Heart right ventricle (tissue), 16 donors: ENCODE results near the gene MAST3. TPM values are rescaled to one million over a fixed set of nuclear protein-coding genes. Genes with fewer than 3 reads are reported as not detected.

Experiments
- ATAC-seq, 8 donors: fragments of 200-7000 bp; cut with Tn5 transposase; one replicate each; pipeline ENCODE4 v1.9.1; 2020; ENCODE audit warnings: mild to moderate bottlenecking in 8 of 8, moderate library complexity in 8 of 8, moderate number of reproducible peaks in 1 of 8
- DNase-seq, 2 donors: peaks; one replicate each; pipeline ENCODE4 v3.0.0-alpha.2; 2020
- H3K27ac ChIP-seq, 10 donors: fragments of 200-600 bp; sonication (generic) in 2 of 10; one replicate each; pipeline versions ENCODE4 v1.5.0 to v1.8.0; 2020 to 2022; ENCODE audit warnings: mild to moderate bottlenecking in 3 of 10
- H3K27me3 ChIP-seq, 7 donors: fragments of 200-600 bp; one replicate each; pipeline ENCODE4 v1.8.0; 2021 to 2022; ENCODE audit warnings: mild to moderate bottlenecking in 2 of 7
- H3K36me3 ChIP-seq, 9 donors: fragments of 200-600 bp; sonication (generic) in 1 of 9; one replicate each; pipeline versions ENCODE4 v1.5.0 to v1.8.0; 2020 to 2022; ENCODE audit warnings: mild to moderate bottlenecking in 2 of 9
- H3K4me1 ChIP-seq, 9 donors: fragments of 200-600 bp; sonication (generic) in 1 of 9; one replicate each; pipeline versions ENCODE4 v1.5.0 to v1.8.0; 2020 to 2022; ENCODE audit warnings: mild to moderate bottlenecking in 4 of 9
- H3K4me3 ChIP-seq, 10 donors: fragments of 200-600 bp; sonication (generic) in 2 of 10; one replicate each; pipeline versions ENCODE4 v1.5.0 to v1.8.0; 2020 to 2022; ENCODE audit warnings: mild to moderate bottlenecking in 7 of 10, moderate library complexity in 2 of 10
- H3K9me3 ChIP-seq, 11 donors: fragments of 200-600 bp in 10 of 11; sonication (generic) in 2 of 11; one replicate each; pipeline versions ENCODE4 v1.5.0 to v1.8.0; 2013 to 2022; ENCODE audit warnings: mild to moderate bottlenecking in 2 of 11, control low read depth in 1 of 11, moderate library complexity in 1 of 11
- CTCF ChIP-seq, 9 donors: fragments of 200-600 bp; sonication (generic) in 2 of 9; IDR thresholded peaks; one replicate each; pipeline versions ENCODE4 v1.5.0 to v1.8.0; 2021 to 2022; ENCODE audit warnings: antibody characterized with exemption in 9 of 9, mild to moderate bottlenecking in 5 of 9, moderate library complexity in 1 of 9
- WGBS, 2 donors: extraction: QIAGEN DNeasy Blood & Tissue Kit; methylation state at CpG; one replicate each; pipeline ENCODE4 v1.1.7; 2013; ENCODE audit warnings: inconsistent platforms in 1 of 2; 5-methylcytosine and 5-hydroxymethylcytosine counted together
- intact Hi-C, 10 donors: fragments of 100-400 bp; cut with DNase I; formaldehyde crosslinking; loops; one replicate each; pipeline versions ENCODE4 v1.11.1 to v1.14.2; 2022
- polyA plus RNA-seq, 2 donors: library from polyadenylated mRNA; stranded (reverse); fragments of 200-250 nt; gene quantifications; one replicate each; pipeline ENCODE4 v1.2.3, GENCODE V29; 2013
- total RNA-seq, 10 donors: library from RNA; stranded (reverse); fragmentation: NEBNext Ultra II Directional in 3 of 10; extraction: Animal tissue kit (Norgen Biotek cat#: 25700) in 3 of 10; gene quantifications; one replicate each; pipeline versions ENCODE4 v1.2.1 to v1.2.4, GENCODE V29; 2021 to 2023
- donor health status: Arrhythmogenic right ventricular cardiomyopathy.
- donor health status: ischemic (EF 13 %, LVEDD 7.1; RV severe dilation, severe dysfunction).
- donor health status: healthy with polysubstance abuse.
- donor health status: DM: no; HTN: yes; CAD: no.
- donor health status: DM: no; HTN: no; CAD: no.
- donor health status: ischemic (EF 25% LVEDD 6.9; RV normal size, moderate dysfunction).
- donor health status: ischemic (EF 25% LVEDD 5.7; RV mildly dilated, moderate dysfunction).
- donor health status: healthy.
- donor health status: DM: yes; HTN: yes; CAD: no.
- donor health status: Ischemic cardiomyopathy.
- donor health status: ischemic (EF 35%, LVEDD 5.7; RV mildly dilated, moderate dysfunction).
- donor health status: nonischemic (EF 11% LVEDD 7.7; RV severe dilation, severe dysfunction).
- donor health status: DM: yes; HTN: yes; CAD: no.
- donor health status: PGD.
- donor health status: ischemic (EF 29% LVEDD 5.4; RV normal size, mild dysfunction).
- donor health status: nonischemic (EF 23%, LVEDD 6.1; RV moderate dilation, normal function).

The MAST3 gene
- total and polyA plus RNA-seq, 12 donors: 1.5 to 6.4 (median 4.1) TPM

- no peak overlapping the region for H3K4me3 ChIP-seq
- no peaks in the 10 kb centered on the region for H3K36me3 ChIP-seq
- H3K27me3 ChIP-seq: peaks cover 0 to 17% (median 0%) of the 10 kb centered on the region in 7 donors
- H3K4me1 ChIP-seq: peaks cover 0 to 56% (median 0%) of the 10 kb centered on the region in 9 donors
- peak in 2 of 8 donors; percentile 5 to 26 for ATAC-seq
- no peak for TF ChIP-seq CTCF (IDR thresholded peaks at IDR 0.05)
- intact Hi-C loops: no loop called here
- no peak for DNase-seq
- peak overlapping the region in 5 of 10 donors; percentile 13 to 92 (median 43) for H3K27ac ChIP-seq
- WGBS, 2 donors: 67 to 78% methylated on average over 12 of the region's 12 CpGs
- no peaks in the 10 kb centered on the region for H3K9me3 ChIP-seq
These were observed 6.9 kb upstream of the MAST3 start for GRCh38 chr19:18090545-18091216.

GRCh38 chr19:18091217-18091608 is 6.4 kb upstream of the MAST3 start:
- intact Hi-C loops: no loop called here
- peak; percentile 32 for DNase-seq
- peak overlapping the region in 5 of 10 donors; percentile 13 to 92 (median 43) for H3K27ac ChIP-seq
- no peak overlapping the region for H3K4me3 ChIP-seq
- no peak for TF ChIP-seq CTCF (IDR thresholded peaks at IDR 0.05)
- H3K36me3 ChIP-seq: no peaks in the 10 kb centered on the region
- no peaks in the 10 kb centered on the region for H3K9me3 ChIP-seq
- ATAC-seq: peak in 6 of 8 donors; percentile 57 to 75 (median 64)
- 53 to 56% methylated on average over 12 of the region's 12 CpGs for WGBS, 2 donors
- peaks cover 0 to 17% (median 0%) of the 10 kb centered on the region in 7 donors for H3K27me3 ChIP-seq
- peaks cover 0 to 52% (median 0%) of the 10 kb centered on the region in 9 donors for H3K4me1 ChIP-seq

GRCh38 chr19:18093439-18094161 is 4.0 kb upstream of the MAST3 start:
- peaks cover 0 to 26% (median 9%) of the 10 kb centered on the region in 7 donors for H3K27me3 ChIP-seq
- no peak overlapping the region for H3K27ac ChIP-seq
- intact Hi-C loops: no loop called here
- no peak overlapping the region for H3K4me3 ChIP-seq
- peaks cover 0 to 45% (median 9%) of the 10 kb centered on the region in 9 donors for H3K4me1 ChIP-seq
- H3K36me3 ChIP-seq: no peaks in the 10 kb centered on the region
- TF ChIP-seq CTCF (IDR thresholded peaks at IDR 0.05): no peak
- ATAC-seq: no peak
- DNase-seq: no peak
- 71 to 73% methylated on average over 6 of the region's 6 CpGs for WGBS, 2 donors
- no peaks in the 10 kb centered on the region for H3K9me3 ChIP-seq

GRCh38 chr19:18096258-18096657 is 1.3 kb upstream of the MAST3 start:
- H3K27me3 ChIP-seq: peaks cover 0 to 45% (median 34%) of the 10 kb centered on the region in 7 donors
- 87 to 97% methylated on average over 2 of the region's 2 CpGs for WGBS, 2 donors
- H3K27ac ChIP-seq: no peak overlapping the region
- no peak for ATAC-seq
- TF ChIP-seq CTCF (IDR thresholded peaks at IDR 0.05): no peak
- intact Hi-C loops: no loop called here
- H3K9me3 ChIP-seq: no peaks in the 10 kb centered on the region
- peaks cover 0 to 29% (median 14%) of the 10 kb centered on the region in 9 donors for H3K4me1 ChIP-seq
- no peaks in the 10 kb centered on the region for H3K36me3 ChIP-seq
- H3K4me3 ChIP-seq: no peak overlapping the region
- DNase-seq: no peak
